Activated naive CD4-positive, alpha-beta T cell treated with anti-CD3 and anti-CD28 coated beads for 36 hours (primary cell): Measurements from ENCODE around the gene ELK3. TPM values are rescaled to one million over a fixed set of nuclear protein-coding genes. Genes with fewer than 3 reads are reported as not detected.

Source experiments
- CTCF ChIA-PET: fragments of 350-600 bp; sonication (Branson Sonifier 250); formaldehyde crosslinking; loops from one replicate; lab custom pipeline; 2021; ENCODE audit warnings: antibody characterized with exemption; lab: Charles Lee
- DNase-seq: peaks from one replicate; pipeline ENCODE4 v3.0.0-alpha.2; 2020
- H3K27ac Mint-ChIP-seq: one replicate; pipeline ENCODE4 v1.8.0; 2021; ENCODE audit warnings: mild to moderate bottlenecking, mixed read lengths
- H3K27me3 Mint-ChIP-seq: one replicate; pipeline ENCODE4 v1.8.0; 2021; ENCODE audit warnings: low read depth, mixed read lengths
- H3K36me3 Mint-ChIP-seq: one replicate; pipeline ENCODE4 v1.8.0; 2021; ENCODE audit warnings: low read depth, mixed read lengths
- H3K4me1 Mint-ChIP-seq: one replicate; pipeline ENCODE4 v1.8.0; 2021; ENCODE audit warnings: low read depth, mixed read lengths
- H3K4me3 Mint-ChIP-seq: one replicate; pipeline ENCODE4 v1.8.0; 2021; ENCODE audit warnings: mild to moderate bottlenecking, moderate library complexity, mixed read lengths
- H3K9me3 Mint-ChIP-seq: one replicate; pipeline ENCODE4 v1.8.0; 2021; ENCODE audit warnings: mixed read lengths
- intact Hi-C: fragments of 100-400 bp; cut with micrococcal nuclease; formaldehyde crosslinking; loops from one replicate; pipeline ENCODE4 v1.15.1; 2023
- total RNA-seq, 2 experiments: library from RNA; stranded (reverse); gene quantifications; one replicate each; pipeline ENCODE4 v1.2.3, GENCODE V29; 2021

ELK3 gene
- total RNA-seq, 2 experiments from 2014 or later = 11.4 to 14.1 TPM

DNA sequence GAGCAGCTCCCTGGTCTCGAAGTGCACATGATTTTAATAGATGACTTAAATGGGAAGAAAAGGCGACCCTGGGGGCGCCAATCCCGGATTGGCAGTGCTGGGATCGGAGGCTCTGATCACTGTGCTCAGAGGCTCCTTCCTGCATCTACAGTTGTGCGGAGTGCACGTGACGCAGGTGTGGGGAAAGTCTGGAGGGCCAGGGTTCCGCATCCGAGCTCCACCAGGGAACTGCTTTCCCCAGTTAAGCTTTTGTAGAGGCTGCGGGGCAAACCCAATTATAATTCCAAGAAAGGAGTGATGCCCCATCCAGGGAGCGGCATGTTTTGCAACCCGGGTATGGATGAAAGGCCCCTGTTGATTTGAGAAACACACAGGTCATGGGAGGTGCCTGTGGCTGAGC is 36.5 kb downstream of the ELK3 start:
- CTCF ChIA-PET = interaction anchor here (0.6 to 1.2 kb wide), 3 partner anchors 11 to 400 kb away, joined by 3 to 4 read pairs (median 3); no protein-coding TSS in a partner anchor
- Mint-ChIP-seq H3K27ac (no peak overlapping the region), H3K4me1 (peaks cover 28% of the 10 kb centered on the region), H3K36me3 (peaks cover 28% of the 10 kb centered on the region), H3K27me3 (no peaks in the 10 kb centered on the region), H3K9me3 (no peaks in the 10 kb centered on the region), H3K4me3 (no peak overlapping the region)
- intact Hi-C loops = no loop called here
- DNase-seq = no peak

DNA sequence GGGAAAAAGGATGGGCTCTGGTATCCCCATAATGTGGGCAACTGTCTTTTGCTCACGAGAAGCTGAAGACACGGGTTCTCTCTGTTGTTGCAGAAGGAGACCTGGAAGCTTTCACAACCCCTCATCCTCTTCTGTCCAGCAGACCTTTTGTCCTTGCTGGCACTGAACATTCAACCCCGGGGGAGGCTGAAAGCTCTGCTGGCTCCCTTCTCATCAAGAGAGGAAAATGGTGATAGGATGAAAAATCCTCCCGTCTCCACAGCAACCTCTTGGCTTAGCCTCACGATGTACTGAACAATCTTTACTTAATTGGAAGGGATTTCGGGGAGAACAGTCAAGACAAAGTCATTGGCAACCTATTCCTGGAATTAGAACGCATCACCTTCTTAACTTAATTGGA is 39.0 kb downstream of the ELK3 start:
- Mint-ChIP-seq H3K27ac (no peak overlapping the region), H3K9me3 (no peaks in the 10 kb centered on the region), H3K4me1 (peaks cover 43% of the 10 kb centered on the region), H3K4me3 (no peak overlapping the region), H3K36me3 (peaks cover 24% of the 10 kb centered on the region), H3K27me3 (no peaks in the 10 kb centered on the region)
- CTCF ChIA-PET = interaction anchor here (0.7 to 1.2 kb wide), 3 partner anchors 12 to 19 kb away, joined by 3 read pairs; no protein-coding TSS in a partner anchor
- no peak for DNase-seq
- intact Hi-C loops = no loop called here

DNA sequence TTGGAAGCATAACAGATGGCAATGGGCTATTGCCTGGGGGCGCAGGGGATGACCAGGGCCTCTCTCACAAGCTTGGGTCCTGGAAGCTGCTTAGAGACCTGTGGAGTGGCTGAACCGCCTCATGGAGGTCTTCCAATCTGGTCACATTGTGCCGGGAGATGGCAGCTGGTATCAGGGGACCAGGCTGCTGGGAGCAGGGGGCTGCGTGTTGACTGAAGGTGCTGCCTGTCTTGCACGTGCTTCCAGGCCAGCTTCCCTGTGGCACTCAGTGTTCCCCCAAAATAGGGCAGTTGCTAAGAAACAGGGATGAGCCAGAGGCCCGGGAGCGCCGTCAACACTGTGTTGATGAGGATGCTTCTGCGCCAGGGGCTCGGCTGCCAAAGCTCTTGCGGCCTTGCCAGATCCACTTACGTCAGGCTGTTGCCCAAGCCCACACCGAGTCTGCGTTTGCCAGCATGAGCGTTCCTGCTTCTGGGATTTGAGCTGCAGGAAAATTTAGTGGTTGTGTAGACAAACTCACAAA is 39.8 kb downstream of the ELK3 start:
- H3K36me3 Mint-ChIP-seq = peaks cover 24% of the 10 kb centered on the region
- H3K27ac Mint-ChIP-seq = no peak overlapping the region
- H3K4me3 Mint-ChIP-seq = no peak overlapping the region
- intact Hi-C loops = no loop called here
- no peaks in the 10 kb centered on the region for H3K9me3 Mint-ChIP-seq
- no peaks in the 10 kb centered on the region for H3K27me3 Mint-ChIP-seq
- DNase-seq = no peak
- peaks cover 46% of the 10 kb centered on the region for H3K4me1 Mint-ChIP-seq
- CTCF ChIA-PET = interaction anchor here (1.0 to 1.2 kb wide), 2 partner anchors 19 to 283 kb away, joined by 3 to 4 read pairs; no protein-coding TSS in a partner anchor

DNA sequence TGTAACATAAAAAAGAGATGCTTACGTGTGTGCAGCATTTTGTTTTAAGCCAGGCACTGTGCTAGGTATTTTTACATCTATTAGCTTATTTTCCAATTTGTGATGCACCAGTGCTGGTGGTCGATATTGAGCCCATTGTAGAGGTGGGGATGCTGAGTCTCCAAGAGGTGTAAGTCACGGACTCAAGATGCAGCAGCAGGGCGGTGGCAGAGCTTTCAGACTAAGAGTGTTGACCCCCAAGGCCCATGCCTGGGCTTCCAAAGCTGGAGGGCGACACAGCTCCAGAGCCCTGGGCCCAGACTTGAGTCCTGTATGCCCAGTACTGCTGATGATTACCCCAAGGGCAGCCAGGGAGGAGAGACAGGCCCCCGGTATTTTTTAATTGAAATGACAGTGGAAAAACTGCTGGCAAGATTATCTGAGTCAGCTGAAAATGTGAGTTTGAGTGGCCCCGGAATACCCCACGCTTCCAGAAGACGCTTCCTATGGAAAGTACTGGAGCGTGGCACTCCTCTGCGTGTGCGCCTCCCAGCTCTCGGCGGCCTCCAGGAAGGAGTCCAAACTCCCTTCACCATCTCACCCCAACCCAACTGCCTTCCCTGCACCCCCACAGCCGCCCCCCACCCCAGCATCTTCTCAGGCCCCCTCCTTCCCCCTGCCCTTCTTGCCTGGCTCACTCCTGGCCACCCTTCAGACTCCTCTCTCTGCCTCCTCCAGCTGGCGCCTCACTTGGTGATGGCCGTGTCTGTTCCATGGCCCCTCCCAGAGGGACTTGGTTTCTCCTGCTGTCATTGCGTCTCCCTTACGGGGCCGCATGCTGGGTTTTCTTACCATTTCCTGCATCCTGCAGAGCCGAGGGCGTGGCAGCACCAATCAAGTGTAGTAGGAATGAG is 40.7 kb downstream of the ELK3 start:
- H3K27me3 Mint-ChIP-seq = no peaks in the 10 kb centered on the region
- DNase-seq = no peak
- H3K4me1 Mint-ChIP-seq = peaks cover 49% of the 10 kb centered on the region
- H3K36me3 Mint-ChIP-seq = peaks cover 19% of the 10 kb centered on the region
- H3K4me3 Mint-ChIP-seq = no peak overlapping the region
- no peak overlapping the region for H3K27ac Mint-ChIP-seq
- intact Hi-C loops = no loop called here
- CTCF ChIA-PET = interaction anchor here (1.0 to 1.2 kb wide), 2 partner anchors 20 to 282 kb away, joined by 3 to 4 read pairs; no protein-coding TSS in a partner anchor
- no peaks in the 10 kb centered on the region for H3K9me3 Mint-ChIP-seq

DNA sequence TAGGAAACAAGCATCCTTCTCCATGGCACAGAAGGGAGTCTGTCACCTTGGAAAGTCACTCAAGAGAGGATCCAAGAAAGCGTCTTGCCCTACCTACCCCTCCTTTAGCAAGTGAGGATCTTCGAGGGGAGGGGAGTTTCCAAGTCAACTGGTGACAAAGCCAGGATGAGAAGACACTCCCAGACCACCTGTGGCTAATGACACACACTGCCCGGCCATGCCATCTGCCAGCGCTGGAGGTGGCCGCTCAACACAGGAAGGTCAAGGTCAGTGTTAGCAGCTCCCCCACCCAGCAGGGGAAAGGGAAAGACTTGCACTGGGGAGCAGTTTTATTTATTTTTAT is 41.3 kb downstream of the ELK3 start:
- H3K9me3 Mint-ChIP-seq = no peaks in the 10 kb centered on the region
- DNase-seq = no peak
- intact Hi-C loops = no loop called here
- H3K36me3 Mint-ChIP-seq = peaks cover 19% of the 10 kb centered on the region
- H3K4me1 Mint-ChIP-seq = peaks cover 54% of the 10 kb centered on the region
- no peak overlapping the region for H3K4me3 Mint-ChIP-seq
- CTCF ChIA-PET = no interaction called here
- no peak overlapping the region for H3K27ac Mint-ChIP-seq
- H3K27me3 Mint-ChIP-seq = no peaks in the 10 kb centered on the region

DNA sequence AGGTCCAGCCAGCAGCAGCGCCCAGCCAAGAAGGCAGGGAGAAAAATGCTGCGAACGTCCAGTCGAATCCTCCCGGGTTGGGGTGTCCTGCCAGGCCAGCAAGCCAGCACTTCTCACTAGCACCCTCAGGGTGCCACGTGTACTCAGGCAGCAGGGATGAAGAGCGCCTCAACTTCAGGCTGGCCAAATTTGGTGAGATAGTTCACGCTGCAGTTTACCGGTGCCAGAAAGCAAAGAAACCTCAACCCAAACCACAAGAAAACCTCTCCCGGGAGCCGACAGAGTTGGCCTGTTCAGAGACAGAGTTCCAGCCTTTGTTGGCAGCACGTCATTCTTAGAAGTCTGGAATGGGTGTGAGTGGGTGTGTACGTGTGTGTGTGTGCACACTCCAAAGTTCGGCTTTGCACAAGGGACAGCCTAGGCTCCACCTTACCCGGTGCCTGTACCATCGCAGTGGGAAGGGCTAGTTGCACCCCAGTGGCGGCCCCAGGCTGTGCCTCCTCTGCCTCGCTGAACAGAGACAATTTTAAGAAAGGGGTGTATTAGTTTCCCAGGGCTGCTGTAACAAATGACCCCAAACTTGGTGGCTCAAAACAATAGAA is 42.1 kb downstream of the ELK3 start:
- CTCF ChIA-PET = interaction anchor here (1.1 to 1.3 kb wide), 2 partner anchors 120 to 281 kb away, joined by 3 read pairs; no protein-coding TSS in a partner anchor
- peaks cover 19% of the 10 kb centered on the region for H3K36me3 Mint-ChIP-seq
- no peaks in the 10 kb centered on the region for H3K9me3 Mint-ChIP-seq
- no peak overlapping the region for H3K4me3 Mint-ChIP-seq
- H3K27me3 Mint-ChIP-seq = no peaks in the 10 kb centered on the region
- H3K4me1 Mint-ChIP-seq = peaks cover 56% of the 10 kb centered on the region
- DNase-seq = peak; percentile 51
- intact Hi-C loops = loop anchor here (2.0 kb wide), 2 partner anchors 42 to 280 kb away; partner anchors contain the start of gene ELK3
- no peak overlapping the region for H3K27ac Mint-ChIP-seq

DNA sequence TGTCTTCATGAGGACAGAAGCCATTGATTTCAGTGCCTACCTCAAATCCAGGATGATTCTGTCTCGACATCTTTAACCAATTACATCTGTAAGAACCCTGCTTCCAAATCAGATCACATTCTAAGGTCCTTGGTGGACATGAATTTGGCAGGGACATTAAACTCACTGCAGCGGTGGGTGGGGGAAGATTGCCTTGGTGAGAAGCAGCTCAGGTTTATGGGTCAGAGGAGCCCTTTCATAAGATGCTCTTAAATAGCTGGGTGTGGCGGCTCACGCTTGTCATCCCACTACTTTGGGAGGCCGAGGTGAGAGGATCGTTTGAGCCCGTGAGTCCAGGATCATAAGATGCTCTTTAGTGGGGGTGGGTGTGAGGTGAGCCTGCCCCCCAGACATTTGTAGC is 42.9 kb downstream of the ELK3 start:
- peaks cover 15% of the 10 kb centered on the region for H3K36me3 Mint-ChIP-seq
- no peaks in the 10 kb centered on the region for H3K9me3 Mint-ChIP-seq
- H3K4me3 Mint-ChIP-seq = no peak overlapping the region
- no peaks in the 10 kb centered on the region for H3K27me3 Mint-ChIP-seq
- intact Hi-C loops = loop anchor here (1.0 to 2.0 kb wide), 4 partner anchors 42 to 280 kb away; partner anchors contain the start of gene ELK3
- CTCF ChIA-PET = interaction anchor here (0.5 to 2.9 kb wide), 4 partner anchors 22 to 341 kb away, joined by 3 to 11 read pairs (median 3); no protein-coding TSS in a partner anchor
- H3K27ac Mint-ChIP-seq = no peak overlapping the region
- peaks cover 61% of the 10 kb centered on the region for H3K4me1 Mint-ChIP-seq
- no peak for DNase-seq

DNA sequence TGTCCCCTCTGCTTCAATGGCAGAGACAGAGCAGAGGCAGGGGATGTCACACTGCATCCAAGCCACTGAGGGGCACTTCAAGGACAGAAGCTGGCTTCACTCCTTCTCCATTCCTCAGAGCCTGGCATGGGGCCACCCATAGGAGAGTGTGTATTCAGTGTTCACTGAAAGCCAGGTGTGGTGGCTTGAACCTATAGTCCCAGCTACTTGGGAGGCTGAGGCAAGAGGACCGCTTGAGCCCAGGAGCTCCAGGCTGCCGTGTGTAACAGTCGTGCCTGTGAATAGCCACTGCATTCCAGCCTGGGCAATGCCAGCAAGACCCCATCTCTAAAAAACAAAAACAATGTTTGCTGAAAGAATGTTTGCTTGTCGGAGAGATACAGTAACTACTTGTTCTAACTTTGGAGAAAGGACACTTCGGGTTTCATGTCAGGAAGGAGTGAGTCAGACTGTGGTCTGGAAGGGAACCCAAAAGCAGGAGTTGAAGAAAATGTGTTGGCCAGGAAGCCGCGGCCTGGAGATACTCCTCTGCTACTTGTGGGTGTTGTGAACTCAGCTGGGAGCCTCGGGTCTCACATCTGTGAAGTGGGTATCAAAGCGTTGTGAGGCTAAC is 43.4 kb downstream of the ELK3 start:
- intact Hi-C loops = loop anchor here (1.0 to 2.0 kb wide), 4 partner anchors 43 to 279 kb away; partner anchors contain the start of gene ELK3
- CTCF ChIA-PET = interaction anchor here (0.5 to 2.9 kb wide), 5 partner anchors 22 to 342 kb away, joined by 3 to 11 read pairs (median 3); no protein-coding TSS in a partner anchor
- Mint-ChIP-seq H3K4me1 (peaks cover 66% of the 10 kb centered on the region), H3K36me3 (peaks cover 15% of the 10 kb centered on the region), H3K27ac (peak overlapping the region; percentile 47), H3K9me3 (no peaks in the 10 kb centered on the region), H3K27me3 (no peaks in the 10 kb centered on the region), H3K4me3 (no peak overlapping the region)
- DNase-seq = peak; percentile 75

DNA sequence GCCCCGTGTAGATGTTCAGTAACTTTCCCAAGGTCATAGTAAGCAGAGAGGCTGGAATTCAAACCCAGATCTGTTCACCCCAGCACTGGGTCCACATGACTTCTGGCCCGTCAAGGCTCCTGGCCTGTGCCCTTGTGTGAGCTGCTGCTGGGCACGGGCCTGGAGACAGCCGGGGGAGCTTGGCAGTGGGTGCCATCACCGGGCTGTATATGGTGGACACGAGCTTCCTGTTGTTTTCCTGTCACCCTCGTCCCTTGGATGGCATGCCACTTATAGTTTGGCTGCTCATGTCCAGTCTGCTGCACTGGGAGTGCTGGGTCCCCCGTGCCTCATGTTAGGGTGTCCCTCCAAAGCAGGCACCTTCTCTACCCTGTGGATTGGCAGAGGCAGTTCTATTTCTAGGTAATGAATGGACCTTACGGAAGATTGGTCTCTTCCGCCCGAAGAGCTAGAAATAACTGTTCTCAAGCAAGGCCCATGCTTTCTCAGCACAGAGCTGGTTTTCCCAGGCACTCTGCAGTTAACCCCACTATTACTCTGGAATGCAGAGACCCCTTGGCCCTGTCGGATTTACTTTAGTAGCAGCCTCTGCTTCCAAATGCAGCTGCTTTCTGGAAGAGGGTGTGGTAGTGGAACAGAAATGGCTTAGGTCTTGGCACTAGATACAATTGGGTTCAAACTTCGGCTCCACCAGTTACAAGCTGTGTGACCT is 44.3 kb downstream of the ELK3 start:
- no peak overlapping the region for H3K4me3 Mint-ChIP-seq
- peaks cover 74% of the 10 kb centered on the region for H3K4me1 Mint-ChIP-seq
- DNase-seq = no peak
- no peak overlapping the region for H3K27ac Mint-ChIP-seq
- H3K9me3 Mint-ChIP-seq = no peaks in the 10 kb centered on the region
- H3K36me3 Mint-ChIP-seq = peaks cover 19% of the 10 kb centered on the region
- H3K27me3 Mint-ChIP-seq = no peaks in the 10 kb centered on the region
- intact Hi-C loops = no loop called here
- CTCF ChIA-PET = interaction anchor here (0.6 to 2.9 kb wide), 5 partner anchors 23 to 339 kb away, joined by 3 to 11 read pairs (median 3); partner anchors contain the start of gene CDK17

DNA sequence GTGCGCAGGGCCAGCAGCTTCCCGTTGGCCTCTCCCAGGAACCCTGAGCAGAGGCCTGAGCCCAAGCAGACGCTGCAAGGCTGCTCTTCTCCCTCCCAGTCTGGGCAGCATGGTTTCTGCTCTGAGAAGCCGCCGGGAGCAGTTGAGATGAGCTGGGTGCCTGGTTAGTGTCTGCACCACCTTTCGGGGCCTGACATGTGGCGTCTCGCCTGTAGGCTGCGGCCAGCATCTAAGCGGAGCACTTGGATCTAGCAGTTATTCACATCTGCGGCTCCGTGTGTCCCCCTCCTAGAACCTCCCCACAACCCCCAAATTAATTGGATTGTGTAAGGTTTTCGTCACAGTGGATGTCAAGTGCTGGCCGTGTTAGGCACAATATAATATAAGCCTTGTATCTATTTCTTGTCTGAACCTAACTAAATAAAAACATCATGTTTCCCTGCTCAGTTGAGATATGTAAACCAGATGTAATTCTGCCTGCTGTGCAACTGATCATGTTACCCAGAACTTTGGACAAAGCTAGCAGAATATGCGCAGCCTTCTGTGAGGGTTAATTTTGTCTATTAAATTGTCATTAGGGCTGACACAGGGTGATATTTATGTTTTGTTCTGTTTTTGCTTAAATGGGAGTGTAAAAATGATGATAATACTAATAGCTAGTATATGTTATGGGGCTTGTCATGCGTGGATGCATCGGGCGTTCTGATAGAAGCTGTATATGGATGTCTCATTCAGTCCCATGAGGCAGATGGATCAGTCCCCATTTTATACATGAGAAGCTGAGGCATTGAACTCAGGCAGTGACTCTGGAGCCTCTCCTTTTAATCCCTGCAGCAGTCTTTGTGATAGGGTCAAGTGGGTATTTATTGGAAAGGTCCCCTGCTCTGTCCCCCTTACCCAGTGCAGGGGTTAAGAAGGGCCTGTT is 45.8 kb downstream of the ELK3 start:
- Mint-ChIP-seq H3K4me1 (peaks cover 66% of the 10 kb centered on the region), H3K4me3 (no peak overlapping the region), H3K36me3 (peaks cover 14% of the 10 kb centered on the region), H3K9me3 (no peaks in the 10 kb centered on the region), H3K27ac (no peak overlapping the region), H3K27me3 (no peaks in the 10 kb centered on the region)
- DNase-seq = no peak
- intact Hi-C loops = no loop called here
- CTCF ChIA-PET = interaction anchor here (0.6 to 2.9 kb wide), 2 partner anchors 22 to 25 kb away, joined by 3 to 11 read pairs; no protein-coding TSS in a partner anchor
